GM12878 (cell line): ENCODE measurements around the gene ABCB9. TPM values are rescaled to one million over a fixed set of nuclear protein-coding genes. Genes with fewer than 3 reads are reported as not detected.

Experiments
- ATAC-seq: fragments of 200-7000 bp; cut with Tn5 transposase; 3 replicates; pipeline ENCODE4 v1.9.1; 2020; ENCODE audit warnings: mild to moderate bottlenecking, moderate library complexity
- BruUV-seq: library from RNA; stranded (reverse); fragments of 400-500 nt; replicated peaks from 2 replicates; lab custom pipeline; 2021; lab: Mats Ljungman, UMichigan
- CTCF ChIA-PET: fragments of 300-600 bp; sonication (Branson Sonifier 250); formaldehyde crosslinking; extraction: SDS; loops from one replicate; lab custom pipeline; 2021; ENCODE audit warnings: inconsistent platforms; lab: Yijun Ruan, JAX
- POLR2A ChIA-PET: fragments of 350-600 bp; formaldehyde crosslinking; extraction: SDS; loops from one replicate; lab custom pipeline; 2021; ENCODE audit warnings: inconsistent platforms; lab: Charles Lee
- RAD21 ChIA-PET: fragments of 300-600 bp; sonication (Branson Sonifier 250); formaldehyde crosslinking; loops from one replicate; lab custom pipeline; 2023; ENCODE audit warnings: antibody characterized with exemption; ENCODE audit not compliant: unreplicated experiment; lab: Charles Lee
- SMC1A ChIA-PET: fragments of 300-600 bp; sonication (Branson Sonifier 250); formaldehyde crosslinking; loops from one replicate; lab custom pipeline; 2023; ENCODE audit not compliant: unreplicated experiment, uncharacterized antibody; lab: Charles Lee
- DNase-seq: peaks from one replicate; pipeline ENCODE4 v3.0.0-alpha.2; 2011; ENCODE audit warnings: low read depth, low spot score
- FAIRE-seq: peaks from 3 replicates; lab custom pipeline; 2011; peaks lifted over from hg19 to GRCh38; lab: Jason Lieb, UNC
- H2AFZ ChIP-seq: 2 replicates; pipeline ENCODE4 v1.6.0; 2011; ENCODE audit warnings: low read depth, low read length, control low read depth; ENCODE audit not compliant: control insufficient read depth
- H3K27ac ChIP-seq: 2 replicates; pipeline ENCODE4 v1.5.1; 2011; ENCODE audit warnings: control low read depth; ENCODE audit not compliant: control insufficient read depth, insufficient read depth
- H3K27me3 ChIP-seq, 2 experiments: replicated peaks in 1 of 2; 2 replicates each; pipeline versions ENCODE4 v1.6.0 to v1.6.1; 2011; ENCODE audit warnings: low read length in 1 of 2; ENCODE audit not compliant: control insufficient read depth in 2 of 2, insufficient read depth in 2 of 2
- H3K36me3 ChIP-seq, 2 experiments: 2 replicates each; pipeline ENCODE4 v1.5.1; 2011; ENCODE audit warnings: low read length in 1 of 2; ENCODE audit not compliant: control insufficient read depth in 2 of 2, insufficient read depth in 2 of 2
- H3K4me1 ChIP-seq: 2 replicates; pipeline ENCODE4 v1.6.1; 2011; ENCODE audit warnings: mild to moderate bottlenecking, low read length, moderate library complexity, mixed read lengths; ENCODE audit not compliant: control insufficient read depth, insufficient read depth
- H3K4me2 ChIP-seq: 2 replicates; pipeline ENCODE4 v1.6.0; 2011; ENCODE audit warnings: control low read depth; ENCODE audit not compliant: control insufficient read depth, insufficient read depth
- H3K4me3 ChIP-seq: fragments of 200-600 bp; sonication (generic); 2 replicates; pipeline ENCODE4 v1.5.1; 2016
- H3K79me2 ChIP-seq: 2 replicates; pipeline ENCODE4 v1.6.0; 2011; ENCODE audit warnings: low read length; ENCODE audit not compliant: control insufficient read depth, insufficient read depth
- H3K9ac ChIP-seq: 2 replicates; pipeline ENCODE4 v1.8.0; 2011; ENCODE audit warnings: low read length, control low read depth, mixed read lengths; ENCODE audit not compliant: control insufficient read depth, insufficient read depth
- H3K9me3 ChIP-seq: replicated peaks from 3 replicates; pipeline ENCODE4 v1.5.1; 2011; ENCODE audit warnings: mild to moderate bottlenecking, low read length; ENCODE audit not compliant: control insufficient read depth, insufficient read depth
- H4K20me1 ChIP-seq: 2 replicates; pipeline ENCODE4 v1.6.0; 2011; ENCODE audit not compliant: control insufficient read depth, insufficient read depth
- BACH1 ChIP-seq: fragments of 450-650 bp; IDR thresholded peaks from 2 replicates; pipeline ENCODE4 v1.6.1; 2017; ENCODE audit warnings: mild to moderate bottlenecking, borderline replicate concordance
- CBX3 ChIP-seq: fragments of 200-600 bp; sonication (generic); IDR thresholded peaks from 2 replicates; pipeline ENCODE4 v1.6.1; 2016; ENCODE audit warnings: low read depth, borderline replicate concordance
- CEBPZ ChIP-seq: fragments of 150-350 bp; IDR thresholded peaks from 2 replicates; pipeline ENCODE4 v1.6.1; 2016; ENCODE audit warnings: low read depth, low read length
- NBN ChIP-seq: fragments of 450-650 bp; IDR thresholded peaks from 2 replicates; pipeline ENCODE4 v1.6.1; 2016
- NRF1 ChIP-seq: conservative IDR thresholded peaks from 2 replicates; pipeline ENCODE4 v1.6.1; 2011; ENCODE audit warnings: mild to moderate bottlenecking, low read depth, low read length, improper control_type of control experiment
- POLR2AphosphoS5 ChIP-seq: IDR thresholded peaks from 2 replicates; pipeline ENCODE4 v1.6.1; 2011; ENCODE audit warnings: mild to moderate bottlenecking, low read length, inconsistent platforms
- SMARCA5 ChIP-seq: fragments of 450-650 bp; IDR thresholded peaks from 2 replicates; pipeline ENCODE4 v1.6.1; 2017; ENCODE audit warnings: mild to moderate bottlenecking
- STAT1 ChIP-seq: fragments of 450-650 bp; conservative IDR thresholded peaks from 2 replicates; pipeline ENCODE4 v1.6.1; 2014; ENCODE audit warnings: antibody characterized with exemption, mild to moderate bottlenecking
- STAT3 ChIP-seq: IDR thresholded peaks from 2 replicates; pipeline ENCODE4 v1.6.1; 2011; ENCODE audit warnings: low read depth, low read length, improper control_type of control experiment
- SUPT20H ChIP-seq: IDR thresholded peaks from 2 replicates; pipeline ENCODE4 v1.6.1; 2011; ENCODE audit warnings: low read depth, mild to moderate bottlenecking, low read length, moderate library complexity, borderline replicate concordance; ENCODE audit not compliant: control insufficient read depth
- TAF1 ChIP-seq: IDR thresholded peaks from 2 replicates; pipeline ENCODE4 v1.6.1; 2011; ENCODE audit warnings: mild to moderate bottlenecking, low read depth, low read length, borderline replicate concordance
- USF1 ChIP-seq: IDR thresholded peaks from 2 replicates; pipeline ENCODE4 v1.6.1; 2011; ENCODE audit warnings: borderline replicate concordance, low read depth, mild to moderate bottlenecking, moderate library complexity, mixed read lengths, low read length; ENCODE audit not compliant: insufficient read depth; ENCODE audit errors: extremely low read length
- ZNF274 ChIP-seq: IDR thresholded peaks from one replicate; pipeline ENCODE4 v1.8.0; 2011; ENCODE audit not compliant: insufficient read length, insufficient read depth
- WGBS: methylation state at CpG from one replicate; pipeline ENCODE4 v1.1.6; 2016; ENCODE audit warnings: low lambda C conversion rate; ENCODE audit not compliant: insufficient replicate concordance, insufficient coverage; ENCODE audit errors: missing lambda C conversion rate; 5-methylcytosine and 5-hydroxymethylcytosine counted together
- in situ Hi-C: fragments of 300-500 bp; cut with MboI; formaldehyde crosslinking; loops from 9 replicates; pipeline ENCODE4 v1.14.3; 2018; ENCODE audit warnings: mixed read lengths
- intact Hi-C: fragments of 100-400 bp; cut with micrococcal nuclease; formaldehyde crosslinking; loops from one replicate; pipeline ENCODE4 v1.14.2; 2022; ENCODE audit not compliant: unreplicated experiment
- polyA plus RNA-seq, 11 experiments: library from polyadenylated mRNA; depleted of rRNA in 4 of 11; unstranded in 6 of 11; stranded (reverse) in 5 of 11; fragments of >200 nt; fragmentation: Nextera tagmentation in 4 of 11; fragmentation: Illumina TruSeq in 1 of 11; extraction: Ambion mirVana in 4 of 11; extraction: Trizol in 1 of 11; gene quantifications; 1 replicate in 1 of 11; 2 replicates in 10 of 11; pipeline versions ENCODE4 v1.2.1 to v1.2.3, GENCODE V29; 2011 to 2016; ENCODE audit warnings: inconsistent platforms in 2 of 11, missing spikeins in 2 of 11, low read depth in 1 of 11
- total RNA-seq, 4 experiments: library from RNA; depleted of rRNA in 3 of 4; stranded (reverse); fragments of >200 nt in 3 of 4; fragmentation: Illumina TruSeq in 1 of 4; extraction: Trizol in 1 of 4; gene quantifications; 2 replicates each; pipeline versions ENCODE4 v1.2.1 to v1.2.3, GENCODE V29; 2013 to 2021
- TF ChIP-seq, protein P1 (sequence below): fragments of 450-650 bp; IDR thresholded peaks from 2 replicates; pipeline ENCODE4 v1.6.1; 2016; ENCODE audit warnings: mild to moderate bottlenecking, moderate library complexity, borderline replicate concordance
- TF ChIP-seq, protein P2 (sequence below): fragments of 450-650 bp; IDR thresholded peaks from 2 replicates; pipeline ENCODE4 v1.6.1; 2016; ENCODE audit warnings: mild to moderate bottlenecking

The ABCB9 gene
- total and polyA plus RNA-seq, 10 of the 15 experiments (the other 5 are each of a cell fraction or from before 2014, with no cell fraction given) = 0.37 to 4.9 (median 3.1) TPM

GRCh38 chr12:123006977-123007376 is 40.7 kb upstream of the ABCB9 start:
- in situ Hi-C loops = no loop called here
- DNase-seq (no peak), FAIRE-seq (no peak), ATAC-seq (no peak)
- no peak overlapping the region for H3K4me3 ChIP-seq
- H3K9me3 ChIP-seq = no peaks in the 10 kb centered on the region
- WGBS = 51% methylated on average over 12 of the region's 12 CpGs
- no peak overlapping the region for H3K27ac ChIP-seq
- H3K79me2 ChIP-seq = no peaks in the 10 kb centered on the region
- ChIA-PET SMC1A (no interaction called here), POLR2A (no interaction called here), CTCF (interaction anchor here (1.3 kb wide), 1 partner anchor 54 kb away, joined by 4 read pairs; no protein-coding TSS in a partner anchor), RAD21 (no interaction called here)
- intact Hi-C loops = no loop called here
- no peak overlapping the region for H3K4me2 ChIP-seq
- no peaks in the 10 kb centered on the region for H3K4me1 ChIP-seq
- H3K36me3 ChIP-seq = no peaks in the 10 kb centered on the region
- H3K9ac ChIP-seq = no peak overlapping the region
- no TSS peak for BruUV-seq
- H4K20me1 ChIP-seq = no peaks in the 10 kb centered on the region
- H2AFZ ChIP-seq = no peak overlapping the region
- H3K27me3 ChIP-seq = no peaks in the 10 kb centered on the region; a peak in 3 of 4 replicates
- TF ChIP-seq STAT3 (no peak), NRF1 (no peak), POLR2AphosphoS5 (no peak), CBX3 (no peak), CEBPZ (no peak), TAF1 (no peak), SMARCA5 (no peak), NBN (no peak), BACH1 (no peak), USF1 (no peak), STAT1 (no peak), SUPT20H (no peak), ZNF274 (no peak)
- TF ChIP-seq, protein P1, sequence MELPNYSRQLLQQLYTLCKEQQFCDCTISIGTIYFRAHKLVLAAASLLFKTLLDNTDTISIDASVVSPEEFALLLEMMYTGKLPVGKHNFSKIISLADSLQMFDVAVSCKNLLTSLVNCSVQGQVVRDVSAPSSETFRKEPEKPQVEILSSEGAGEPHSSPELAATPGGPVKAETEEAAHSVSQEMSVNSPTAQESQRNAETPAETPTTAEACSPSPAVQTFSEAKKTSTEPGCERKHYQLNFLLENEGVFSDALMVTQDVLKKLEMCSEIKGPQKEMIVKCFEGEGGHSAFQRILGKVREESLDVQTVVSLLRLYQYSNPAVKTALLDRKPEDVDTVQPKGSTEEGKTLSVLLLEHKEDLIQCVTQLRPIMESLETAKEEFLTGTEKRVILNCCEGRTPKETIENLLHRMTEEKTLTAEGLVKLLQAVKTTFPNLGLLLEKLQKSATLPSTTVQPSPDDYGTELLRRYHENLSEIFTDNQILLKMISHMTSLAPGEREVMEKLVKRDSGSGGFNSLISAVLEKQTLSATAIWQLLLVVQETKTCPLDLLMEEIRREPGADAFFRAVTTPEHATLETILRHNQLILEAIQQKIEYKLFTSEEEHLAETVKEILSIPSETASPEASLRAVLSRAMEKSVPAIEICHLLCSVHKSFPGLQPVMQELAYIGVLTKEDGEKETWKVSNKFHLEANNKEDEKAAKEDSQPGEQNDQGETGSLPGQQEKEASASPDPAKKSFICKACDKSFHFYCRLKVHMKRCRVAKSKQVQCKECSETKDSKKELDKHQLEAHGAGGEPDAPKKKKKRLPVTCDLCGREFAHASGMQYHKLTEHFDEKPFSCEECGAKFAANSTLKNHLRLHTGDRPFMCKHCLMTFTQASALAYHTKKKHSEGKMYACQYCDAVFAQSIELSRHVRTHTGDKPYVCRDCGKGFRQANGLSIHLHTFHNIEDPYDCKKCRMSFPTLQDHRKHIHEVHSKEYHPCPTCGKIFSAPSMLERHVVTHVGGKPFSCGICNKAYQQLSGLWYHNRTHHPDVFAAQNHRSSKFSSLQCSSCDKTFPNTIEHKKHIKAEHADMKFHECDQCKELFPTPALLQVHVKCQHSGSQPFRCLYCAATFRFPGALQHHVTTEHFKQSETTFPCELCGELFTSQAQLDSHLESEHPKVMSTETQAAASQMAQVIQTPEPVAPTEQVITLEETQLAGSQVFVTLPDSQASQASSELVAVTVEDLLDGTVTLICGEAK = no peak
- TF ChIP-seq, protein P2, sequence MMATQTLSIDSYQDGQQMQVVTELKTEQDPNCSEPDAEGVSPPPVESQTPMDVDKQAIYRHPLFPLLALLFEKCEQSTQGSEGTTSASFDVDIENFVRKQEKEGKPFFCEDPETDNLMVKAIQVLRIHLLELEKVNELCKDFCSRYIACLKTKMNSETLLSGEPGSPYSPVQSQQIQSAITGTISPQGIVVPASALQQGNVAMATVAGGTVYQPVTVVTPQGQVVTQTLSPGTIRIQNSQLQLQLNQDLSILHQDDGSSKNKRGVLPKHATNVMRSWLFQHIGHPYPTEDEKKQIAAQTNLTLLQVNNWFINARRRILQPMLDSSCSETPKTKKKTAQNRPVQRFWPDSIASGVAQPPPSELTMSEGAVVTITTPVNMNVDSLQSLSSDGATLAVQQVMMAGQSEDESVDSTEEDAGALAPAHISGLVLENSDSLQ = no peak
